Testis (tissue), 3 donors: ENCODE data around the gene SUMO1. TPM values are rescaled to one million over a fixed set of nuclear protein-coding genes. Genes with fewer than 3 reads are reported as not detected.

Experiments used
- DNase-seq: peaks from one replicate; pipeline ENCODE4 v3.0.0-alpha.2; 2019
- H3K27ac ChIP-seq, 2 donors: fragments of 200-600 bp; sonication (generic); one replicate each; pipeline ENCODE4 v1.5.1; 2019
- H3K27me3 ChIP-seq: fragments of 200-600 bp; sonication (generic); one replicate; pipeline ENCODE4 v1.5.1; 2019
- H3K36me3 ChIP-seq: fragments of 200-600 bp; sonication (generic); one replicate; pipeline ENCODE4 v1.5.1; 2017; ENCODE audit warnings: low read depth; ENCODE audit errors: missing control alignments
- H3K4me1 ChIP-seq: fragments of 200-600 bp; sonication (generic); one replicate; pipeline ENCODE4 v1.5.1; 2019
- H3K4me3 ChIP-seq, 2 donors: fragments of 200-600 bp; sonication (generic); one replicate each; pipeline ENCODE4 v1.5.1; 2017 to 2019
- H3K9me3 ChIP-seq: fragments of 200-600 bp; sonication (generic); one replicate; pipeline ENCODE4 v1.5.1; 2017
- POLR2A ChIP-seq: fragments of 450-650 bp; IDR thresholded peaks from one replicate; pipeline ENCODE4 v1.6.1; 2017; ENCODE audit warnings: antibody characterized with exemption, mild to moderate bottlenecking, moderate library complexity
- WGBS, 2 donors: methylation state at CpG; one replicate each; pipeline ENCODE4 v1.1.5; 2018; 5-methylcytosine and 5-hydroxymethylcytosine counted together
- intact Hi-C: fragments of 100-400 bp; cut with DNase I; formaldehyde crosslinking; loops from one replicate; pipeline ENCODE4 v1.15.1; 2023; ENCODE audit warnings: low total_unique reads
- polyA plus RNA-seq: library from polyadenylated mRNA; stranded (reverse); fragments of 350-450 nt; fragmentation: Illumina TruSeq; extraction: RNeasy Lipid Tissue Mini Kit (QIAGEN cat#74804); gene quantifications from one replicate; pipeline ENCODE4 v1.2.3, GENCODE V29; 2014; ENCODE audit warnings: low read depth, low replicate concordance; ENCODE audit not compliant: insufficient read depth
- total RNA-seq, 2 donors: library from RNA; depleted of rRNA; stranded (reverse); fragments of >200 nt; gene quantifications; one replicate each; pipeline ENCODE4 v1.2.3, GENCODE V29; 2016
- TF ChIP-seq, protein P1 (sequence below), 3 experiments: fragments of 450-650 bp in 2 of 3; fragments of 200-600 bp in 1 of 3; sonication (generic) in 1 of 3; IDR thresholded peaks; one replicate each; pipeline ENCODE4 v1.5.1; 2016 to 2019; ENCODE audit warnings: antibody characterized with exemption in 3 of 3, mild to moderate bottlenecking in 2 of 3, moderate library complexity in 1 of 3

The SUMO1 gene
- total and polyA plus RNA-seq, 3 donors from 2014 or later: 59.0 to 98.8 (median 61.4) TPM

DNA sequence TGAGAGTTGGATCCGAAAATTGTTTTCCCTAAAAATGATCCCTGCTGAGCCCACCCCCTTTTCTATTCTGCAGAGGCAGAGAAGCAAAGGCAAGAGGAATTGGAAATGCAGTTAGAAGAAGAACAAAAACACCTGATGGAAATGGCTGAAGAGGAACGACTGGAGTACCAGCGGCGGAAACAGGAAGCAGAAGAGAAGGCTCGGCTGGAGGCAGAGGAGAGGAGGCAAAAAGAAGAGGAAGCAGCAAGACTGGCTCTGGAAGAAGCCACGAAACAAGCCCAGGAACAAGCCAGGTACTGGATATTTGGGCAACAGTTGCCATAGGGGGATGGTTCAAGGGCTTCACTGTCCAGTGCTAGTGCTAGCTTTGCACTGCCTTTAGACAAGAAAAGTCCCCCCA lies 41.7 kb downstream of the SUMO1 start:
- no peaks in the 10 kb centered on the region for H3K36me3 ChIP-seq
- no peak for DNase-seq
- no peak overlapping the region for H3K27ac ChIP-seq
- no peaks in the 10 kb centered on the region for H3K4me1 ChIP-seq
- no peaks in the 10 kb centered on the region for H3K9me3 ChIP-seq
- H3K27me3 ChIP-seq: no peaks in the 10 kb centered on the region
- intact Hi-C loops: no loop called here
- H3K4me3 ChIP-seq: no peak overlapping the region
- WGBS, 2 donors: 43 to 64% methylated on average over 6 of the region's 6 CpGs
- TF ChIP-seq POLR2A: no peak
- TF ChIP-seq, protein P1, sequence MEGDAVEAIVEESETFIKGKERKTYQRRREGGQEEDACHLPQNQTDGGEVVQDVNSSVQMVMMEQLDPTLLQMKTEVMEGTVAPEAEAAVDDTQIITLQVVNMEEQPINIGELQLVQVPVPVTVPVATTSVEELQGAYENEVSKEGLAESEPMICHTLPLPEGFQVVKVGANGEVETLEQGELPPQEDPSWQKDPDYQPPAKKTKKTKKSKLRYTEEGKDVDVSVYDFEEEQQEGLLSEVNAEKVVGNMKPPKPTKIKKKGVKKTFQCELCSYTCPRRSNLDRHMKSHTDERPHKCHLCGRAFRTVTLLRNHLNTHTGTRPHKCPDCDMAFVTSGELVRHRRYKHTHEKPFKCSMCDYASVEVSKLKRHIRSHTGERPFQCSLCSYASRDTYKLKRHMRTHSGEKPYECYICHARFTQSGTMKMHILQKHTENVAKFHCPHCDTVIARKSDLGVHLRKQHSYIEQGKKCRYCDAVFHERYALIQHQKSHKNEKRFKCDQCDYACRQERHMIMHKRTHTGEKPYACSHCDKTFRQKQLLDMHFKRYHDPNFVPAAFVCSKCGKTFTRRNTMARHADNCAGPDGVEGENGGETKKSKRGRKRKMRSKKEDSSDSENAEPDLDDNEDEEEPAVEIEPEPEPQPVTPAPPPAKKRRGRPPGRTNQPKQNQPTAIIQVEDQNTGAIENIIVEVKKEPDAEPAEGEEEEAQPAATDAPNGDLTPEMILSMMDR (IDR thresholded peaks at IDR 0.05): no peak

DNA sequence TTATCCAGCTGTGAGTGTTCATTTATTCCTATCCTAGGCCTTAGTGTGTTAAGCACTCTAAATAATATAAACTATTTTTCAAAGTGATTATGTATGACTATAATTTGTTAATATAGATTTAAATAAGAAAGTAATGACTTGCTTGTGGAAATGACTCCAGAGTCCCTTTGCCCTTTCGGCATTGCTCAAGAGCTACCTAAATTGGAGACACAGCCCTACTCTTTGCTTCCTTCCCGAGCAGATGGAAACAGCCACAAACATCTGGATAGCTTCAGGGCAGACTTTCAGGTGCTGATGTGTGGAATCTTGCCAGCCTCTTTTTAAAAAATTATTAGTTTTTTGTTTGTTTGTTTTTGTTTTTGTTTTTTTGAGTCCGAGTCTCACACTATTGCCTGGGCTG lies 44.0 kb downstream of the SUMO1 start:
- Histone ChIP-seq H3K9me3 (no peaks in the 10 kb centered on the region), H3K36me3 (no peaks in the 10 kb centered on the region), H3K27ac (no peak overlapping the region), H3K27me3 (no peaks in the 10 kb centered on the region), H3K4me3 (no peak overlapping the region), H3K4me1 (no peaks in the 10 kb centered on the region)
- TF ChIP-seq POLR2A: no peak
- TF ChIP-seq, protein P1 (IDR thresholded peaks at IDR 0.05): no peak
- intact Hi-C loops: no loop called here
- 91 to 93% methylated on average over 3 of the region's 3 CpGs for WGBS, 2 donors
- DNase-seq: no peak

DNA sequence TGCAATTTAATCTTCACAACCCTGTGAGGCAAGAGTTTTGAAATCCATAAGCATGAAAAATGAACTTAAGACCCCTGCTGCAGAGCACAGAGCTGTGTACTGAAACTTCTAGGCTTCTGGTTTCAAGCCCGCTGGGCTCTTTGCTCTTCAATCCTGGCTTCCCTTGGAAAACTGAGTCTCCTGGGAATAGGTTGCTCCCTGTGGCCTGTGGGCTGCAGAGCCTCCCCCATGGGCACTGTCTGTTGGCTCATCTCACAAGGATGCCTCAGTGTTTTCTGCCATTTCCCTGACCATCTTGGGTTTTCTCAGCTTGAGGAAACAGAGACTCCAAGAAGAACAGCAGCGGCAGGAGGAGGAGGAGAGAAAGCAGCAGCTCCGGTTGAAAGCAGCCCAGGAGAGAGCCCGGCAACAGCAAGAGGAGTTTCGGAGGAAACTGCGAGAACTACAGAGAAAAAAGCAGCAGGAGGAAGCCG lies 44.5 kb downstream of the SUMO1 start:
- intact Hi-C loops: no loop called here
- no peak for DNase-seq
- no peak overlapping the region for H3K4me3 ChIP-seq
- no peak for TF ChIP-seq POLR2A
- TF ChIP-seq, protein P1 (IDR thresholded peaks at IDR 0.05): no peak
- H3K36me3 ChIP-seq: no peaks in the 10 kb centered on the region
- H3K27me3 ChIP-seq: no peaks in the 10 kb centered on the region
- H3K27ac ChIP-seq: no peak overlapping the region
- 83 to 84% methylated on average over 7 of the region's 7 CpGs for WGBS, 2 donors
- H3K9me3 ChIP-seq: no peaks in the 10 kb centered on the region
- no peaks in the 10 kb centered on the region for H3K4me1 ChIP-seq

DNA sequence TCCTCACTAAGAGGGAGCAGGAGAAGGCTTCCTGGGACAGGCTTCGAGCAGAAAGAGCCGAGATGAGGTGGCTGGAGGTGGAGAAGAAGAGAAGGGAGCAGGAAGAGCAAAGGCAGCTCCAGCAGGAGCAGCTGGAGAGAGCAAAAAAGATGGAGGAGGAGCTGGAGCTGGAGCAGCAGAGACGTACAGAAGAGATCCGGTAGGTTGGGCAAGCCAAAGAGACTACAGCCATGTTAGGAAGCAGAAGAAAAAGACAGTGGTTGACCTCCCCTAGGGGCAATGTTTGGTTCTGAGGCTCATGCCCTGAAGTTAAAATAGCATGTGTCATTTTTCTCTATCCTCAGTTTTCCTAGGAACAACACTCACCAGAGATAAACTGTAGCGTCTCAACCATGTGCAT lies 45.1 kb downstream of the SUMO1 start:
- no peak for TF ChIP-seq POLR2A
- H3K27me3 ChIP-seq: no peaks in the 10 kb centered on the region
- no peak overlapping the region for H3K27ac ChIP-seq
- intact Hi-C loops: no loop called here
- H3K36me3 ChIP-seq: no peaks in the 10 kb centered on the region
- DNase-seq: no peak
- no peaks in the 10 kb centered on the region for H3K4me1 ChIP-seq
- H3K4me3 ChIP-seq: no peak overlapping the region
- no peaks in the 10 kb centered on the region for H3K9me3 ChIP-seq
- WGBS, 2 donors: 82 to 96% methylated on average over 5 of the region's 5 CpGs

DNA sequence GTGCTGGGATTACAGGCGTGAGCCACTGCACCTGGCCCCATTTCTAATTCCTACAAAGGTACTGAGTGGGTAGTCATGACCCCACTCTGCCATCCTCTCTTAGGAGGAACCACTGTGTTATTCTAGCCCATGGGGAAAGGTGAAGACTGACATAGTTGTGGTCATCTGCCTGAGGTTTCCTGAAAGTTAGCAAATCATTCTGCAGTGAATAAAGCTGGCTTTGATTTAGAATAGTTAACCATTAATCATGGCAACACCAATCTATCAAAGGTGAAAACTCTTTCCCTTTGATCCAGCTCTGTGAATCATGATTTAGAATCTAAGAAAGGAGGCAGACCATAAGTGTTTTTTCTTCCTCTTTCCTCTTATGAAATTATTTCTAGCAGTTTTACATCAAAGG lies 50.8 kb downstream of the SUMO1 start:
- Histone ChIP-seq H3K4me1 (no peaks in the 10 kb centered on the region), H3K9me3 (no peaks in the 10 kb centered on the region), H3K27ac (no peak overlapping the region), H3K36me3 (no peaks in the 10 kb centered on the region), H3K27me3 (no peaks in the 10 kb centered on the region), H3K4me3 (no peak overlapping the region)
- intact Hi-C loops: no loop called here
- TF ChIP-seq, protein P1 (IDR thresholded peaks at IDR 0.05): no peak
- no peak for TF ChIP-seq POLR2A
- 75 to 82% methylated on average over 1 of the region's 1 CpG for WGBS, 2 donors
- DNase-seq: no peak
